Endothelial cell of umbilical vein (primary cell): Measurements from ENCODE around the gene ASNSD1. TPM values are rescaled to one million over a fixed set of nuclear protein-coding genes. Genes with fewer than 3 reads are reported as not detected.
"Not testable (repeated sequence)": the region's sequence is repeated elsewhere in the genome, so short reads cannot be mapped to it uniquely, and the experiment has no call there.

Source experiments
- BruUV-seq: library from RNA; stranded (reverse); fragments of 400-500 nt; replicated peaks from 2 replicates; lab custom pipeline; 2021; lab: Mats Ljungman, UMichigan
- CTCF ChIA-PET: fragments of 300-600, 350-600 bp; sonication (Branson Sonifier 250); formaldehyde crosslinking; loops from one replicate; lab custom pipeline; 2021; ENCODE audit warnings: antibody characterized with exemption, inconsistent platforms; lab: Charles Lee
- POLR2A ChIA-PET: fragments of 300-600, 350-600 bp; sonication (Branson Sonifier 250); formaldehyde crosslinking; loops from one replicate; lab custom pipeline; 2021; ENCODE audit warnings: antibody characterized with exemption, inconsistent platforms; lab: Charles Lee
- DNase-seq: peaks from one replicate; pipeline ENCODE4 v3.0.0-alpha.2; 2011; ENCODE audit warnings: low read depth, low spot score
- FAIRE-seq: peaks from 2 replicates; lab custom pipeline; 2011; peaks lifted over from hg19 to GRCh38; lab: Jason Lieb, UNC
- H2AFZ ChIP-seq: 2 replicates; pipeline ENCODE4 v1.6.0; 2012; ENCODE audit warnings: low read depth, low read length, control low read depth, inconsistent platforms
- H3K27ac ChIP-seq: 2 replicates; pipeline ENCODE4 v1.5.1; 2011; ENCODE audit warnings: low read depth, mild to moderate bottlenecking, control low read depth, low read length, moderate library complexity; ENCODE audit not compliant: insufficient read depth
- H3K27me3 ChIP-seq, 2 experiments: 2 replicates each; pipeline versions ENCODE4 v1.6.0 to v1.6.1; 2011; ENCODE audit warnings: low read length in 2 of 2, mixed read lengths in 1 of 2; ENCODE audit not compliant: control insufficient read depth in 2 of 2, insufficient read depth in 2 of 2
- H3K36me3 ChIP-seq, 2 experiments: 2 replicates in 1 of 2; 3 replicates in 1 of 2; pipeline ENCODE4 v1.5.1; 2011; ENCODE audit warnings: low read length in 2 of 2, mild to moderate bottlenecking in 1 of 2, moderate library complexity in 1 of 2; ENCODE audit not compliant: control insufficient read depth in 2 of 2, insufficient read depth in 2 of 2; ENCODE audit errors: extremely low read depth in 1 of 2
- H3K4me1 ChIP-seq: 3 replicates; pipeline ENCODE4 v1.5.1; 2011; ENCODE audit warnings: mild to moderate bottlenecking, low read length; ENCODE audit not compliant: control insufficient read depth, insufficient read depth; ENCODE audit errors: extremely low read depth
- H3K4me2 ChIP-seq: 2 replicates; pipeline ENCODE4 v1.6.1; 2011; ENCODE audit warnings: low read length, control low read depth, mixed read lengths; ENCODE audit not compliant: insufficient read depth
- H3K4me3 ChIP-seq, 3 experiments: fragments of 200-600 bp in 1 of 3; sonication (generic), shearing (Covaris generic) in 1 of 3; replicated peaks in 1 of 3; 2 replicates each; pipeline ENCODE4 v1.5.1; 2011 to 2016; ENCODE audit warnings: control low read depth in 3 of 3, low read length in 3 of 3, mild to moderate bottlenecking in 2 of 3, inconsistent platforms in 1 of 3, low read depth in 1 of 3, moderate library complexity in 1 of 3; ENCODE audit not compliant: insufficient read depth in 1 of 3
- H3K79me2 ChIP-seq: 2 replicates; pipeline ENCODE4 v1.6.0; 2012; ENCODE audit warnings: low read length, inconsistent platforms; ENCODE audit not compliant: control insufficient read depth, insufficient read depth
- H3K9ac ChIP-seq: replicated peaks from 2 replicates; pipeline ENCODE3; 2011; ENCODE audit warnings: low read length, control low read depth; ENCODE audit not compliant: insufficient read depth; ENCODE audit errors: extremely low read depth
- H3K9me1 ChIP-seq: replicated peaks from 3 replicates; pipeline ENCODE4 v1.6.0; 2011; ENCODE audit warnings: mild to moderate bottlenecking, low read length; ENCODE audit not compliant: control insufficient read depth, insufficient read depth; ENCODE audit errors: extremely low read depth
- H3K9me3 ChIP-seq: replicated peaks from 2 replicates; pipeline ENCODE4 v1.5.1; 2012; ENCODE audit warnings: low read length, inconsistent platforms; ENCODE audit not compliant: control insufficient read depth, insufficient read depth
- H4K20me1 ChIP-seq: replicated peaks from 2 replicates; pipeline ENCODE3; 2011; ENCODE audit warnings: mild to moderate bottlenecking, low read length; ENCODE audit not compliant: control insufficient read depth, insufficient read depth; ENCODE audit errors: extremely low read depth
- CTCF ChIP-seq, 2 donors: IDR thresholded peaks; 1 replicate in 1 of 2; 2 replicates in 1 of 2; pipeline ENCODE4 v1.5.1; 2011; ENCODE audit warnings: low read length in 2 of 2, mild to moderate bottlenecking in 2 of 2, moderate library complexity in 2 of 2, control low read depth in 1 of 2, inconsistent platforms in 1 of 2, low read depth in 1 of 2; ENCODE audit not compliant: insufficient read depth in 1 of 2; ENCODE audit errors: extremely low read depth in 1 of 2
- EZH2 ChIP-seq: IDR thresholded peaks from 2 replicates; pipeline ENCODE4 v1.6.1; 2012; ENCODE audit warnings: borderline replicate concordance, low read depth, mild to moderate bottlenecking, moderate library complexity, low read length, inconsistent platforms; ENCODE audit not compliant: severe bottlenecking
- FOS ChIP-seq: IDR thresholded peaks from 2 replicates; pipeline ENCODE4 v1.6.1; 2011; ENCODE audit warnings: mild to moderate bottlenecking, low read length, moderate library complexity, borderline replicate concordance; ENCODE audit not compliant: insufficient read depth
- GATA2 ChIP-seq: IDR thresholded peaks from 2 replicates; pipeline ENCODE4 v1.7.0; 2011; ENCODE audit warnings: low read depth, mild to moderate bottlenecking, moderate library complexity, mixed read lengths, low read length; ENCODE audit not compliant: insufficient read length, insufficient read depth
- JUN ChIP-seq: IDR thresholded peaks from 2 replicates; pipeline ENCODE4 v1.6.1; 2011; ENCODE audit warnings: borderline replicate concordance, low read depth; ENCODE audit not compliant: insufficient read length, insufficient read depth
- MAX ChIP-seq: IDR thresholded peaks from 2 replicates; pipeline ENCODE4 v1.6.1; 2011; ENCODE audit not compliant: insufficient read depth, insufficient read length
- MYC ChIP-seq: IDR thresholded peaks from one replicate; pipeline ENCODE4 v1.6.1; 2011; ENCODE audit warnings: mild to moderate bottlenecking, low read depth, low read length
- POLR2A ChIP-seq: IDR thresholded peaks from 2 replicates; pipeline ENCODE4 v1.6.1; 2012; ENCODE audit warnings: low read depth, mild to moderate bottlenecking, control low read depth, low read length
- POLR2AphosphoS5 ChIP-seq: IDR thresholded peaks from 2 replicates; pipeline ENCODE4 v1.6.1; 2012; ENCODE audit warnings: low read depth, mild to moderate bottlenecking, control low read depth, low read length, moderate library complexity; ENCODE audit not compliant: insufficient read depth
- dilution Hi-C: fragments of 300-500 bp; cut with MboI; formaldehyde crosslinking; loops from one replicate; pipeline ENCODE4 v1.15.0; 2019; ENCODE audit warnings: low sequenced_read_pairs; ENCODE audit not compliant: extremely low pct_ligation_motif_present
- intact Hi-C: fragments of 100-400 bp; cut with micrococcal nuclease; formaldehyde crosslinking; loops from one replicate; pipeline ENCODE4 v1.10.0; 2022
- polyA plus RNA-seq, 4 experiments: library from polyadenylated mRNA; depleted of rRNA in 3 of 4; stranded (reverse) in 3 of 4; unstranded in 1 of 4; fragments of >200 nt; gene quantifications; 2 replicates each; pipeline versions ENCODE4 v1.2.1 to v1.2.3, GENCODE V29; 2011 to 2012; ENCODE audit warnings: missing spikeins in 1 of 4
- total RNA-seq: library from RNA; stranded (reverse); gene quantifications from 2 replicates; pipeline ENCODE4 v1.2.3, GENCODE V29; 2021

ASNSD1 gene
- total and polyA plus RNA-seq, 2 donors (not counting 3 experiments of a cell fraction or from before 2014, with no cell fraction given) = 15.8 to 39.5 TPM

GRCh38 chr2:189662669-189663226, 1.5 kb downstream of the ASNSD1 start:
- peak overlapping the region in 1 of 3 experiments; percentile 95 for H3K4me3 ChIP-seq
- ChIA-PET CTCF (interaction anchor here (2.6 to 2.8 kb wide), 3 partner anchors 10 to 101 kb away, joined by 30 to 66 read pairs (median 42); partner anchors contain the start of genes ANKAR and OSGEPL1), POLR2A (interaction anchor here (0.7 kb wide), 1 partner anchor 1020 kb away, joined by 6 read pairs; no protein-coding TSS in a partner anchor)
- H3K27ac ChIP-seq = no peak overlapping the region
- peak overlapping the region; percentile 99 for H3K9ac ChIP-seq
- H4K20me1 ChIP-seq = no peaks in the 10 kb centered on the region
- peaks cover 0 to 2% of the 10 kb centered on the region in 2 experiments for H3K27me3 ChIP-seq
- H3K4me2 ChIP-seq = peak overlapping the region; percentile 90
- H3K9me1 ChIP-seq = no peaks in the 10 kb centered on the region
- no peaks in the 10 kb centered on the region for H3K9me3 ChIP-seq
- DNase-seq = no peak
- peaks cover 29% of the 10 kb centered on the region for H3K79me2 ChIP-seq
- H2AFZ ChIP-seq = no peak overlapping the region
- no peak for TF ChIP-seq FOS
- TF ChIP-seq MAX = no peak
- no peak for TF ChIP-seq EZH2
- no peak for TF ChIP-seq POLR2A
- no peak for TF ChIP-seq JUN
- no peak for TF ChIP-seq MYC
- no peak for TF ChIP-seq GATA2
- no peak for TF ChIP-seq CTCF (IDR thresholded peaks at IDR 0.05; ENCODE audit: extremely low read depth in 1 of 2, insufficient read depth in 1 of 2, low read depth in 1 of 2, low read length in 2 of 2)
- TF ChIP-seq POLR2AphosphoS5 = no peak
- dilution Hi-C loops (no loop called here), intact Hi-C loops (no loop called here)
- no peak for FAIRE-seq
- no TSS peak for BruUV-seq
- peaks cover 2 to 7% of the 10 kb centered on the region in 2 experiments for H3K36me3 ChIP-seq
- peaks cover 10% of the 10 kb centered on the region for H3K4me1 ChIP-seq

GRCh38 chr2:189663319-189663718, 2.1 kb downstream of the ASNSD1 start:
- BruUV-seq, H3K36me3 ChIP-seq, H3K4me2 ChIP-seq, H3K9me1 ChIP-seq, H3K27ac ChIP-seq, H3K9me3 ChIP-seq, H3K9ac ChIP-seq, H2AFZ ChIP-seq, dilution Hi-C loops, FAIRE-seq, intact Hi-C loops, DNase-seq, H3K27me3 ChIP-seq, H4K20me1 ChIP-seq, H3K4me3 ChIP-seq: not testable (repeated sequence)
- CTCF ChIA-PET = interaction anchor here (0.9 to 2.8 kb wide), 5 partner anchors 9 to 36 kb away, joined by 3 to 66 read pairs (median 12); partner anchors contain the start of gene ANKAR
- Histone ChIP-seq H3K79me2 (peaks cover 29% of the 10 kb centered on the region), H3K4me1 (peaks cover 10% of the 10 kb centered on the region)
- POLR2A ChIA-PET = interaction anchor here (0.7 kb wide), 1 partner anchor 1019 kb away, joined by 6 read pairs; no protein-coding TSS in a partner anchor
